IMR-90 (cell line): ENCODE measurements around the gene DNM3. TPM values are rescaled to one million over a fixed set of nuclear protein-coding genes. Genes with fewer than 3 reads are reported as not detected.
A peak's percentile ranks its signal among the peaks of the same experiment; 100 is the strongest.

Experiments used
- ATAC-seq: fragments of 200-7000 bp; cut with Tn5 transposase; 2 replicates; pipeline ENCODE4 v1.9.1; 2020; ENCODE audit warnings: low read depth, mild to moderate bottlenecking, moderate library complexity
- BruUV-seq: library from RNA; stranded (reverse); fragments of 400-500 nt; replicated peaks from 2 replicates; lab custom pipeline; 2021; lab: Mats Ljungman, UMichigan
- CTCF ChIA-PET: fragments of 300-600 bp; formaldehyde crosslinking; extraction: SDS; loops from one replicate; lab custom pipeline; 2021; ENCODE audit warnings: antibody characterized with exemption; lab: Yijun Ruan, JAX
- POLR2A ChIA-PET: fragments of 300-600 bp; sonication (Branson Sonifier 250); formaldehyde crosslinking; loops from one replicate; lab custom pipeline; 2022; ENCODE audit warnings: antibody characterized with exemption; ENCODE audit not compliant: unreplicated experiment; lab: Charles Lee
- DNase-seq: peaks from one replicate; pipeline ENCODE4 v3.0.0; 2013
- H2AFZ ChIP-seq: replicated peaks from 2 replicates; pipeline ENCODE3; 2013; ENCODE audit warnings: low read length, mild to moderate bottlenecking; ENCODE audit not compliant: poor library complexity
- H2AK5ac ChIP-seq: 2 replicates; pipeline ENCODE4 v1.6.1; 2013; ENCODE audit warnings: low read depth, low read length, inconsistent platforms
- H2AK9ac ChIP-seq: replicated peaks from 2 replicates; pipeline ENCODE3; 2013; ENCODE audit warnings: mild to moderate bottlenecking, low read depth, low read length, moderate library complexity; ENCODE audit not compliant: poor library complexity
- H2BK120ac ChIP-seq: 2 replicates; pipeline ENCODE4 v1.6.1; 2013; ENCODE audit warnings: low read depth, low read length, inconsistent platforms
- H2BK15ac ChIP-seq: 3 replicates; pipeline ENCODE4 v1.6.1; 2013; ENCODE audit warnings: low read depth, low read length, inconsistent platforms
- H2BK20ac ChIP-seq: 2 replicates; pipeline ENCODE4 v1.6.1; 2013; ENCODE audit warnings: low read depth, mild to moderate bottlenecking, inconsistent platforms, low read length, moderate library complexity
- H2BK5ac ChIP-seq: 2 replicates; pipeline ENCODE4 v1.6.1; 2013; ENCODE audit warnings: mild to moderate bottlenecking, low read depth, low read length, inconsistent platforms; ENCODE audit not compliant: poor library complexity, severe bottlenecking
- H3K14ac ChIP-seq: replicated peaks from 2 replicates; pipeline ENCODE4 v1.6.1; 2013; ENCODE audit warnings: low read depth, low read length, inconsistent platforms
- H3K18ac ChIP-seq: 2 replicates; pipeline ENCODE4 v1.6.1; 2013; ENCODE audit warnings: low read depth, low read length, control low read depth
- H3K23ac ChIP-seq: 2 replicates; pipeline ENCODE4 v1.6.1; 2013; ENCODE audit warnings: low read depth, low read length, inconsistent platforms
- H3K27ac ChIP-seq: 2 replicates; pipeline ENCODE4 v1.5.1; 2013; ENCODE audit warnings: mild to moderate bottlenecking, control low read depth, low read length; ENCODE audit not compliant: insufficient read depth
- H3K27me3 ChIP-seq: 2 replicates; pipeline ENCODE4 v1.6.1; 2013; ENCODE audit warnings: low read length; ENCODE audit not compliant: control insufficient read depth, insufficient read depth
- H3K36me3 ChIP-seq: 2 replicates; pipeline ENCODE4 v1.6.1; 2013; ENCODE audit warnings: low read length, mixed read lengths; ENCODE audit not compliant: control insufficient read depth, insufficient read depth
- H3K4ac ChIP-seq: 2 replicates; pipeline ENCODE4 v1.6.1; 2013; ENCODE audit warnings: low read depth, low read length, inconsistent platforms
- H3K4me1 ChIP-seq: 2 replicates; pipeline ENCODE4 v1.6.1; 2013; ENCODE audit warnings: low read length, mixed read lengths; ENCODE audit not compliant: control insufficient read depth, insufficient read depth
- H3K4me2 ChIP-seq: 2 replicates; pipeline ENCODE4 v1.6.1; 2013; ENCODE audit warnings: low read depth, mild to moderate bottlenecking, control low read depth, low read length, moderate library complexity
- H3K4me3 ChIP-seq: 2 replicates; pipeline ENCODE4 v1.5.1; 2013; ENCODE audit warnings: low read depth, mild to moderate bottlenecking, control low read depth, low read length, moderate library complexity; ENCODE audit not compliant: insufficient read depth
- H3K56ac ChIP-seq: 2 replicates; pipeline ENCODE4 v1.6.1; 2013; ENCODE audit warnings: low read length, inconsistent platforms; ENCODE audit not compliant: insufficient read depth; ENCODE audit errors: extremely low read depth
- H3K79me1 ChIP-seq, 2 experiments: 2 replicates each; pipeline ENCODE4 v1.6.1; 2013; ENCODE audit warnings: low read length in 2 of 2, inconsistent platforms in 1 of 2, low read depth in 1 of 2
- H3K9ac ChIP-seq: 2 replicates; pipeline ENCODE4 v1.6.1; 2013; ENCODE audit warnings: low read depth, low read length, control low read depth
- H3K9me1 ChIP-seq: 2 replicates; pipeline ENCODE4 v1.6.1; 2013; ENCODE audit warnings: low read length, inconsistent platforms; ENCODE audit not compliant: insufficient read depth
- H3K9me3 ChIP-seq: 2 replicates; pipeline ENCODE4 v1.6.1; 2013; ENCODE audit warnings: low read length; ENCODE audit not compliant: control insufficient read depth, insufficient read depth
- H4K20me1 ChIP-seq: 2 replicates; pipeline ENCODE4 v1.6.1; 2013; ENCODE audit warnings: low read length, inconsistent platforms; ENCODE audit not compliant: insufficient read depth
- H4K5ac ChIP-seq: 2 replicates; pipeline ENCODE4 v1.6.1; 2013; ENCODE audit warnings: mild to moderate bottlenecking, low read depth, low read length, control low read depth
- H4K8ac ChIP-seq, 2 experiments: 2 replicates each; pipeline ENCODE4 v1.6.1; 2013; ENCODE audit warnings: low read depth in 2 of 2, low read length in 2 of 2, control low read depth in 1 of 2, inconsistent platforms in 1 of 2
- H4K91ac ChIP-seq: 2 replicates; pipeline ENCODE4 v1.6.1; 2013; ENCODE audit warnings: low read depth, low read length, inconsistent platforms; ENCODE audit not compliant: insufficient read depth
- BHLHE40 ChIP-seq: fragments of 150-350 bp; IDR thresholded peaks from 2 replicates; pipeline ENCODE4 v1.6.1; 2016; ENCODE audit warnings: mild to moderate bottlenecking, low read depth, low read length
- CEBPB ChIP-seq: IDR thresholded peaks from 2 replicates; pipeline ENCODE4 v1.6.1; 2012; ENCODE audit warnings: low read depth, low read length, improper control_type of control experiment
- CHD1 ChIP-seq: IDR thresholded peaks from 2 replicates; pipeline ENCODE4 v1.6.1; 2012; ENCODE audit warnings: low read depth, low read length, improper control_type of control experiment
- FOS ChIP-seq: fragments of 150-350 bp; IDR thresholded peaks from 2 replicates; pipeline ENCODE4 v1.6.1; 2016; ENCODE audit warnings: low read depth, low read length
- MAZ ChIP-seq: IDR thresholded peaks from 2 replicates; pipeline ENCODE4 v1.6.1; 2012; ENCODE audit warnings: low read depth, mild to moderate bottlenecking, low read length, improper control_type of control experiment, moderate library complexity, borderline replicate concordance
- MXI1 ChIP-seq: IDR thresholded peaks from 2 replicates; pipeline ENCODE4 v1.6.1; 2012; ENCODE audit warnings: low read depth, mild to moderate bottlenecking, low read length, moderate library complexity, borderline replicate concordance
- NFE2L2 ChIP-seq: fragments of 150-350 bp; IDR thresholded peaks from 2 replicates; pipeline ENCODE4 v1.6.1; 2016; ENCODE audit warnings: low read depth, mild to moderate bottlenecking, low read length
- POLR2A ChIP-seq: IDR thresholded peaks from 2 replicates; pipeline ENCODE4 v1.6.1; 2012; ENCODE audit warnings: mild to moderate bottlenecking, low read depth, low read length
- RCOR1 ChIP-seq: IDR thresholded peaks from 2 replicates; pipeline ENCODE4 v1.6.1; 2012; ENCODE audit warnings: mild to moderate bottlenecking, low read length, improper control_type of control experiment; ENCODE audit not compliant: insufficient replicate concordance
- RFX5 ChIP-seq: IDR thresholded peaks from 2 replicates; pipeline ENCODE4 v1.8.0; 2012; ENCODE audit warnings: low read depth, mild to moderate bottlenecking, low read length, moderate library complexity
- USF2 ChIP-seq: fragments of 150-350 bp; IDR thresholded peaks from 2 replicates; pipeline ENCODE4 v1.6.1; 2017; ENCODE audit warnings: mild to moderate bottlenecking, antibody characterized with exemption, low read length, low read depth
- WGBS, 2 experiments: methylation state at CpG; one replicate each; pipeline versions ENCODE4 v1.1.5 to v1.1.7; 2013; ENCODE audit warnings: missing lambda C conversion rate in 2 of 2; ENCODE audit not compliant: insufficient read length in 1 of 2; ENCODE audit errors: extremely low coverage in 2 of 2; 5-methylcytosine and 5-hydroxymethylcytosine counted together
- dilution Hi-C: fragments of 300-500 bp; cut with HindIII; formaldehyde crosslinking; loops from one replicate; pipeline ENCODE4 v1.14.3; 2018; ENCODE audit warnings: low sequenced_read_pairs; ENCODE audit not compliant: unreplicated experiment
- in situ Hi-C: fragments of 300-500 bp; cut with MboI; formaldehyde crosslinking; loops from 3 replicates; pipeline ENCODE4 v1.14.3; 2019; ENCODE audit warnings: low sequenced_read_pairs, inconsistent platforms, mixed read lengths
- intact Hi-C: fragments of 100-400 bp; cut with micrococcal nuclease; formaldehyde crosslinking; loops from 2 replicates; pipeline ENCODE4 v1.10.0; 2022
- polyA plus RNA-seq, 3 experiments: library from polyadenylated mRNA; depleted of rRNA; stranded (reverse); fragments of >200 nt; gene quantifications; 2 replicates each; pipeline ENCODE4 v1.2.3, GENCODE V29; 2012; ENCODE audit warnings: low replicate concordance in 1 of 3
- total RNA-seq: library from RNA; depleted of rRNA; stranded (reverse); fragments of >200 nt; gene quantifications from 2 replicates; pipeline ENCODE4 v1.2.3, GENCODE V29; 2012
- TF ChIP-seq, protein P1 (sequence below): conservative IDR thresholded peaks from 2 replicates; pipeline ENCODE4 v1.5.1; 2012; ENCODE audit warnings: mild to moderate bottlenecking, low read depth, low read length, improper control_type of control experiment

The DNM3 gene
- total and polyA plus RNA-seq, 2 of the 4 experiments (the other 2 are of a cell fraction): 0.36 TPM

DNA sequence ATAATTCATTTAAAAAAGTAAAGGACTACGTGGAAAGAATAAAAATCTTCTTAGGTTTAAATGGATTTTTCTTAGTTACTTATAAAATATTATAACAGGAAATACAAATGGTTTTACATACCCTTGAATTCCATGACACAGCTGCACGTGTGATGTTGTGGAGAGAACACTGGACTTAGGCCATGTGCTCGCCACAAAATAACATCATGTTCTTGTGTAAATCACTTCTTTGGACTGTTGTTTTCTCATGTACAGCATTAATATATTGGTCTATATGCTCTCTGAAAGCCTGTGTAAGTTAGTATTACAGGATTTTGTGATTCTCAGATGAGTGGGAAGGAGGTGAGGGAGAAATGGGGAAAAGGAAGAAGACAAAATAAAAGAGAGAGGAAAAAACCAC lies 228.2 kb downstream of the DNM3 start:
- intact Hi-C loops (no loop called here), in situ Hi-C loops (no loop called here), dilution Hi-C loops (no loop called here)
- H4K8ac ChIP-seq: no peak overlapping the region
- H2BK20ac ChIP-seq: no peak overlapping the region
- H2BK120ac ChIP-seq: no peak overlapping the region
- H2AK9ac ChIP-seq: no peak overlapping the region
- H3K9me3 ChIP-seq: no peaks in the 10 kb centered on the region
- H3K27ac ChIP-seq: no peak overlapping the region
- no peaks in the 10 kb centered on the region for H3K36me3 ChIP-seq
- H3K79me1 ChIP-seq: no peaks in the 10 kb centered on the region
- DNase-seq (peak; percentile 24), ATAC-seq (no peak)
- H3K4ac ChIP-seq: no peak overlapping the region
- no peak overlapping the region for H3K18ac ChIP-seq
- H3K4me1 ChIP-seq: no peaks in the 10 kb centered on the region
- H3K9me1 ChIP-seq: no peaks in the 10 kb centered on the region
- no peak overlapping the region for H2AK5ac ChIP-seq
- CTCF ChIA-PET: no interaction called here
- no peak overlapping the region for H3K4me2 ChIP-seq
- H3K14ac ChIP-seq: 0 out of 2 replicates have a peak overlapping the region, but pooled peaks have one; percentile 37
- no peak overlapping the region for H3K4me3 ChIP-seq
- POLR2A ChIA-PET: no interaction called here
- H2BK15ac ChIP-seq: no peak overlapping the region
- H2AFZ ChIP-seq: no peak overlapping the region
- no peaks in the 10 kb centered on the region for H4K20me1 ChIP-seq
- no peak overlapping the region for H3K23ac ChIP-seq
- no CpG with 5 or more reads among the region's 3 CpGs for WGBS, 2 experiments
- no peak overlapping the region for H4K91ac ChIP-seq
- BruUV-seq: no TSS peak
- H3K9ac ChIP-seq: no peak overlapping the region
- H4K5ac ChIP-seq: no peak overlapping the region
- no peaks in the 10 kb centered on the region for H3K27me3 ChIP-seq
- no peak overlapping the region for H3K56ac ChIP-seq
- TF ChIP-seq NFE2L2: no peak
- TF ChIP-seq, protein P1, sequence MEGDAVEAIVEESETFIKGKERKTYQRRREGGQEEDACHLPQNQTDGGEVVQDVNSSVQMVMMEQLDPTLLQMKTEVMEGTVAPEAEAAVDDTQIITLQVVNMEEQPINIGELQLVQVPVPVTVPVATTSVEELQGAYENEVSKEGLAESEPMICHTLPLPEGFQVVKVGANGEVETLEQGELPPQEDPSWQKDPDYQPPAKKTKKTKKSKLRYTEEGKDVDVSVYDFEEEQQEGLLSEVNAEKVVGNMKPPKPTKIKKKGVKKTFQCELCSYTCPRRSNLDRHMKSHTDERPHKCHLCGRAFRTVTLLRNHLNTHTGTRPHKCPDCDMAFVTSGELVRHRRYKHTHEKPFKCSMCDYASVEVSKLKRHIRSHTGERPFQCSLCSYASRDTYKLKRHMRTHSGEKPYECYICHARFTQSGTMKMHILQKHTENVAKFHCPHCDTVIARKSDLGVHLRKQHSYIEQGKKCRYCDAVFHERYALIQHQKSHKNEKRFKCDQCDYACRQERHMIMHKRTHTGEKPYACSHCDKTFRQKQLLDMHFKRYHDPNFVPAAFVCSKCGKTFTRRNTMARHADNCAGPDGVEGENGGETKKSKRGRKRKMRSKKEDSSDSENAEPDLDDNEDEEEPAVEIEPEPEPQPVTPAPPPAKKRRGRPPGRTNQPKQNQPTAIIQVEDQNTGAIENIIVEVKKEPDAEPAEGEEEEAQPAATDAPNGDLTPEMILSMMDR: no peak
- no peak for TF ChIP-seq POLR2A
- no peak for TF ChIP-seq FOS
- TF ChIP-seq MAZ: no peak
- TF ChIP-seq RFX5: no peak
- TF ChIP-seq BHLHE40: no peak
- no peak for TF ChIP-seq RCOR1
- no peak for TF ChIP-seq CHD1
- TF ChIP-seq MXI1: no peak
- TF ChIP-seq USF2: no peak
- no peak for TF ChIP-seq CEBPB
- H2BK5ac ChIP-seq: no peak overlapping the region
